H9 (cell line): ENCODE results near the gene SLC46A1. TPM values are rescaled to one million over a fixed set of nuclear protein-coding genes. Genes with fewer than 3 reads are reported as not detected.

Experiments
- DNase-seq: peaks from one replicate; pipeline ENCODE4 v3.0.0-alpha.2; 2017
- H2AFZ ChIP-seq: one replicate; pipeline ENCODE4 v1.6.1; 2013; ENCODE audit warnings: mild to moderate bottlenecking, low read length, control low read depth, moderate library complexity
- H2AK5ac ChIP-seq: 2 replicates; pipeline ENCODE4 v1.6.1; 2013; ENCODE audit warnings: low read length, control low read depth, mixed read lengths; ENCODE audit not compliant: insufficient read length
- H2BK120ac ChIP-seq: one replicate; pipeline ENCODE4 v1.6.1; 2013; ENCODE audit warnings: low read depth, mild to moderate bottlenecking, low read length, control low read depth, inconsistent platforms; ENCODE audit not compliant: poor library complexity, severe bottlenecking
- H2BK12ac ChIP-seq: 2 replicates; pipeline ENCODE4 v1.6.1; 2013; ENCODE audit warnings: low read length, control low read depth, mixed read lengths, low read depth; ENCODE audit not compliant: insufficient read length
- H2BK15ac ChIP-seq: 2 replicates; pipeline ENCODE4 v1.6.1; 2013; ENCODE audit warnings: low read depth, low read length, control low read depth
- H2BK20ac ChIP-seq: one replicate; pipeline ENCODE4 v1.6.1; 2013; ENCODE audit warnings: low read depth, mild to moderate bottlenecking, low read length, control low read depth, inconsistent platforms; ENCODE audit not compliant: poor library complexity, severe bottlenecking
- H2BK5ac ChIP-seq: 2 replicates; pipeline ENCODE4 v1.6.1; 2013; ENCODE audit warnings: low read length, control low read depth, mixed read lengths; ENCODE audit not compliant: insufficient read length
- H3K14ac ChIP-seq: 2 replicates; pipeline ENCODE4 v1.6.1; 2013; ENCODE audit warnings: low read length, control low read depth; ENCODE audit not compliant: insufficient read depth
- H3K18ac ChIP-seq: 2 replicates; pipeline ENCODE4 v1.6.1; 2013; ENCODE audit warnings: low read depth, mild to moderate bottlenecking, mixed read lengths, low read length, control low read depth; ENCODE audit not compliant: insufficient read length
- H3K23ac ChIP-seq: 2 replicates; pipeline ENCODE4 v1.6.1; 2013; ENCODE audit warnings: low read length, control low read depth, mixed read lengths, low read depth; ENCODE audit not compliant: insufficient read length
- H3K23me2 ChIP-seq: 2 replicates; pipeline ENCODE4 v1.6.1; 2013; ENCODE audit warnings: low read depth, mild to moderate bottlenecking, mixed read lengths, low read length, control low read depth; ENCODE audit not compliant: insufficient read length, poor library complexity, severe bottlenecking
- H3K27ac ChIP-seq: 2 replicates; pipeline ENCODE4 v1.5.1; 2013; ENCODE audit warnings: low read length, control low read depth, mixed read lengths, low read depth; ENCODE audit not compliant: insufficient read length
- H3K27me3 ChIP-seq: 2 replicates; pipeline ENCODE4 v1.6.1; 2013; ENCODE audit warnings: low read length, control low read depth, inconsistent platforms; ENCODE audit not compliant: insufficient read depth
- H3K4ac ChIP-seq: 2 replicates; pipeline ENCODE4 v1.6.1; 2013; ENCODE audit warnings: low read depth, mild to moderate bottlenecking, control low read depth, inconsistent platforms, low read length, moderate library complexity
- H3K4me1 ChIP-seq: 2 replicates; pipeline ENCODE4 v1.6.1; 2013; ENCODE audit warnings: low read length, control low read depth, inconsistent platforms; ENCODE audit not compliant: insufficient read depth
- H3K4me2 ChIP-seq: 2 replicates; pipeline ENCODE4 v1.6.1; 2013; ENCODE audit warnings: low read length, control low read depth, mixed read lengths; ENCODE audit not compliant: insufficient read length, insufficient read depth
- H3K56ac ChIP-seq: 2 replicates; pipeline ENCODE4 v1.6.1; 2013; ENCODE audit warnings: low read depth, mild to moderate bottlenecking, mixed read lengths, low read length, control low read depth; ENCODE audit not compliant: insufficient read length
- H3K79me1 ChIP-seq: 2 replicates; pipeline ENCODE4 v1.6.1; 2013; ENCODE audit warnings: low read depth, mild to moderate bottlenecking, moderate library complexity, low read length, control low read depth, inconsistent platforms; ENCODE audit not compliant: insufficient read depth, poor library complexity, severe bottlenecking
- H3K79me2 ChIP-seq: 2 replicates; pipeline ENCODE4 v1.6.1; 2013; ENCODE audit warnings: low read length, control low read depth, inconsistent platforms; ENCODE audit not compliant: insufficient read depth
- H3K9ac ChIP-seq: 2 replicates; pipeline ENCODE4 v1.6.1; 2013; ENCODE audit warnings: low read length, control low read depth, mixed read lengths; ENCODE audit not compliant: insufficient read length; ENCODE audit errors: extremely low read depth
- H3K9me3 ChIP-seq: one replicate; pipeline ENCODE4 v1.6.1; 2013; ENCODE audit warnings: low read depth, low read length, inconsistent platforms; ENCODE audit not compliant: control insufficient read depth
- H3T11ph ChIP-seq: one replicate; pipeline ENCODE4 v1.6.1; 2013; ENCODE audit warnings: mild to moderate bottlenecking, low read length, control low read depth, inconsistent platforms
- H4K20me1 ChIP-seq: one replicate; pipeline ENCODE4 v1.6.1; 2013; ENCODE audit not compliant: control insufficient read depth, insufficient read length, insufficient read depth
- H4K5ac ChIP-seq: 2 replicates; pipeline ENCODE4 v1.6.1; 2013; ENCODE audit warnings: low read depth, mild to moderate bottlenecking, mixed read lengths, low read length, control low read depth; ENCODE audit not compliant: insufficient read length
- H4K8ac ChIP-seq: replicated peaks from 2 replicates; pipeline ENCODE4 v1.6.1; 2013; ENCODE audit warnings: low read length, control low read depth, mixed read lengths, low read depth; ENCODE audit not compliant: insufficient read length
- H4K91ac ChIP-seq: 2 replicates; pipeline ENCODE4 v1.6.1; 2013; ENCODE audit warnings: low read depth, mild to moderate bottlenecking, moderate library complexity, mixed read lengths, low read length, control low read depth; ENCODE audit not compliant: insufficient read length
- H3K27ac Mint-ChIP-seq, 3 experiments: 2 replicates in 2 of 3; 3 replicates in 1 of 3; pipeline ENCODE4 v1.8.0; 2020 to 2021; ENCODE audit warnings: mixed read lengths in 3 of 3, mild to moderate bottlenecking in 1 of 3, moderate library complexity in 1 of 3
- H3K27me3 Mint-ChIP-seq: 2 replicates; pipeline ENCODE4 v1.8.0; 2021; ENCODE audit warnings: low read depth, mild to moderate bottlenecking, moderate library complexity, mixed read lengths
- H3K36me3 Mint-ChIP-seq, 3 experiments: 2 replicates in 2 of 3; 3 replicates in 1 of 3; pipeline ENCODE4 v1.8.0; 2020 to 2021; ENCODE audit warnings: low read depth in 3 of 3, mixed read lengths in 3 of 3; ENCODE audit not compliant: insufficient read depth in 1 of 3
- H3K4me1 Mint-ChIP-seq, 2 experiments: 2 replicates each; pipeline ENCODE4 v1.8.0; 2020; ENCODE audit warnings: mixed read lengths in 2 of 2
- H3K4me3 Mint-ChIP-seq, 2 experiments: 2 replicates in 1 of 2; 3 replicates in 1 of 2; pipeline ENCODE4 v1.8.0; 2020 to 2021; ENCODE audit warnings: mild to moderate bottlenecking in 2 of 2, mixed read lengths in 2 of 2, moderate library complexity in 1 of 2
- H3K9me3 Mint-ChIP-seq, 2 experiments: 2 replicates in 1 of 2; 3 replicates in 1 of 2; pipeline ENCODE4 v1.8.0; 2020; ENCODE audit warnings: mild to moderate bottlenecking in 2 of 2, mixed read lengths in 2 of 2, moderate library complexity in 1 of 2
- CTCF ChIP-seq: fragments of 200-600 bp; sonication (generic); conservative IDR thresholded peaks from 3 replicates; pipeline ENCODE4 v1.8.0; 2021; ENCODE audit warnings: antibody characterized with exemption, mild to moderate bottlenecking
- WGBS: extraction: QIAGEN DNeasy Blood & Tissue Kit; methylation state at CpG from one replicate; pipeline ENCODE4 v1.1.7; 2013; ENCODE audit warnings: missing lambda C conversion rate, low lambda C conversion rate, mixed read lengths; ENCODE audit not compliant: insufficient read length; ENCODE audit errors: extremely low coverage; 5-methylcytosine and 5-hydroxymethylcytosine counted together
- total RNA-seq: library from RNA; stranded (reverse); gene quantifications from 2 replicates; pipeline ENCODE4 v1.2.1, GENCODE V29; 2021

The SLC46A1 gene
- total RNA-seq, 1 experiment from 2014 or later, result 8.7 TPM

- Mint-ChIP-seq H3K27me3 (peaks cover 27% of the 10 kb centered on the region), H3K9me3 (no peaks in the 10 kb centered on the region; a peak in 2 of 5 replicates), H3K4me1 (peaks cover 14 to 21% of the 10 kb centered on the region in 2 experiments), H3K27ac (no peak overlapping the region), H3K4me3 (no peak overlapping the region), H3K36me3 (peaks cover 0 to 6% (median 2%) of the 10 kb centered on the region in 3 experiments; a peak in 3 of 7 replicates)
- no peak overlapping the region for H3K56ac ChIP-seq
- peaks cover 12% of the 10 kb centered on the region; the same call in 1 of the 2 replicates for H3K27me3 ChIP-seq
- no peak overlapping the region for H3K27ac ChIP-seq
- H2AK5ac ChIP-seq, result no peak overlapping the region
- H3K4ac ChIP-seq, result no peak overlapping the region
- DNase-seq, result peak; percentile 53
- no peak overlapping the region for H3K23ac ChIP-seq
- no peak overlapping the region for H3K18ac ChIP-seq
- H3K14ac ChIP-seq, result no peak overlapping the region
- no peaks in the 10 kb centered on the region for H3K9me3 ChIP-seq
- no peak overlapping the region for H4K8ac ChIP-seq
- no peak overlapping the region for H3K4me2 ChIP-seq
- H2BK120ac ChIP-seq, result no peak overlapping the region
- H3K9ac ChIP-seq, result no peak overlapping the region
- no peaks in the 10 kb centered on the region for H3K79me1 ChIP-seq
- WGBS, result no CpG with 5 or more reads among the region's 10 CpGs
- no peak overlapping the region for H4K91ac ChIP-seq
- H3K4me1 ChIP-seq, result peaks cover 2% of the 10 kb centered on the region; the same call in 1 of the 2 replicates
- H3T11ph ChIP-seq, result no peak overlapping the region
- H3K79me2 ChIP-seq, result no peaks in the 10 kb centered on the region
- H4K20me1 ChIP-seq, result peaks cover 2% of the 10 kb centered on the region
- H2BK15ac ChIP-seq, result no peak overlapping the region
- H2BK12ac ChIP-seq, result no peak overlapping the region
- H2BK5ac ChIP-seq, result no peak overlapping the region
- H2AFZ ChIP-seq, result no peak overlapping the region
- no peak for TF ChIP-seq CTCF
- no peak overlapping the region for H4K5ac ChIP-seq
- H2BK20ac ChIP-seq, result no peak overlapping the region
- peaks cover 10% of the 10 kb centered on the region for H3K23me2 ChIP-seq
Measured at GRCh38 chr17:28369684-28370034, 36.4 kb downstream of the SLC46A1 start.
